ENCODE data around the gene PDE6H.

Gene PDE6H

DNA sequence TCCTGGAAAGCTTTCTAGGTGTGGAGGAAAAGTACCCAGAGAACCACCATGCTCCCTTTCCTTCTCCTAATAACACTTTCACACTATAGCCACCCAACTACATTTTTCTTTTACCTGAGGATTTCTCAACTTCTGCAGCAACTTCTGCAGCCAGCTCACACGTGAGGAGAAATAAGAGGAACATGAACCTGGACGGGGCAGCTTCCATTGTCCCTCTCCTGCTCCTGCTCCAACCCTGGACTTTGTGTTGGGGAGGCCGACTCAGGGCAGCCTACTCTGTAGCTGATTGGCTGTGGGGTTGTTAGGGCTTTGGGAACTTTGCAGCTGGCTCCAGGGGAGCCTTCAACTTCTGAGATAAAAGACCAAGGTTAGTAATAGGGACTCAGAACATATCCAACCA lies 34.5 kb upstream of the PDE6H start, which contains the start of gene ERP27:
TSS of gene ERP27 (minus strand) at position 237 of the 400 bp plus-strand sequence. CDS start at position 208, 29 bp downstream.
- no peak for TF ChIP-seq CTCF (IDR thresholded peaks at IDR 0.05; ENCODE audit: borderline replicate concordance, control extremely low read depth, extremely low read depth, insufficient read depth, missing control alignments)
- in situ Hi-C loops (cut with MboI; ENCODE audit: low sequenced_read_pairs, unreplicated experiment): no loop called here
- no peak for DNase-seq (ENCODE audit: low spot score)

DNA sequence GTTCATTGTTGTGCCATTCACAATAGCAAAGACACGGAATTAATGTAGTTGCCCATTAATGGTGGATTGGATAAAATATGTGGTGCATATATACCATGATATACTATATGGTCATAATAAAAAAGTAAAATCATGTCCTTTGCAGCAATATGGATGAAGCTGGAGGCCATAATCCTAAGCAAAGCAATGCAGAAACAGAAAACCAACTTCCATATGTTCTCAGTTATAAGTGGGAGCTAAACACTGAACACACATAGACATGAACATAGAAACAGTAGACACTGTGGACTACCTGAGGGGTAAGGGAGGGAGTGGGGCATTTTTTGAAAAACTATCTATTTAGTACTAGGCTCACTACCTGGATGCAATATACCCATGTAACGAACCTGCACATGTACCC lies 31.5 kb upstream of the PDE6H start:
- in situ Hi-C loops (cut with MboI; ENCODE audit: low sequenced_read_pairs, unreplicated experiment): no loop called here
- no peak for DNase-seq (ENCODE audit: low spot score)
- TF ChIP-seq CTCF (IDR thresholded peaks at IDR 0.05; ENCODE audit: borderline replicate concordance, control extremely low read depth, extremely low read depth, insufficient read depth, missing control alignments): no peak

GRCh38 chr12:14942196-14942931 lies 30.5 kb upstream of the PDE6H start:
- DNase-seq (ENCODE audit: low spot score): no peak
- in situ Hi-C loops (cut with MboI; ENCODE audit: low sequenced_read_pairs, unreplicated experiment): no loop called here
- no peak for TF ChIP-seq CTCF (IDR thresholded peaks at IDR 0.05; ENCODE audit: borderline replicate concordance, control extremely low read depth, extremely low read depth, insufficient read depth, missing control alignments)

DNA sequence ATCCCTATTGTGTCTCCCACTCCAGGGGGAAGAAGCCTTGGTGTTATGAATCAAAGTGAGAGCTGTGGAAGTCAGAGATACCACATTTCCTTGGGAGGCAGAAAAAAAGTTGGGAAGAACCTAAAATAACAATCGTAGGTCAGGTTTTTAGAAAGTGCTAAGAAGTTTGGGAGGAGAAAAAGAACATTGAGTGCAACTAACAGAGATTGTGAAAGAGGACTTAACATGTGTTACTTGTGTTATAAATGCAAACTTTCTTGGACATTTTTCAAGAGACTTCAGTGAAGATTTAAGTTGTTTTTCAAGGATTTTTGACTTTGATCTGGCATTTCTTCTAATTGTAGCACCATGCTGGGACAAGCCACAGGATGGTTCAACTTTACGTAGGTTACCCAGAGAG lies 26.7 kb upstream of the PDE6H start:
- no peak for TF ChIP-seq CTCF (IDR thresholded peaks at IDR 0.05; ENCODE audit: borderline replicate concordance, control extremely low read depth, extremely low read depth, insufficient read depth, missing control alignments)
- DNase-seq (ENCODE audit: low spot score): no peak
- in situ Hi-C loops (cut with MboI; ENCODE audit: low sequenced_read_pairs, unreplicated experiment): no loop called here

DNA sequence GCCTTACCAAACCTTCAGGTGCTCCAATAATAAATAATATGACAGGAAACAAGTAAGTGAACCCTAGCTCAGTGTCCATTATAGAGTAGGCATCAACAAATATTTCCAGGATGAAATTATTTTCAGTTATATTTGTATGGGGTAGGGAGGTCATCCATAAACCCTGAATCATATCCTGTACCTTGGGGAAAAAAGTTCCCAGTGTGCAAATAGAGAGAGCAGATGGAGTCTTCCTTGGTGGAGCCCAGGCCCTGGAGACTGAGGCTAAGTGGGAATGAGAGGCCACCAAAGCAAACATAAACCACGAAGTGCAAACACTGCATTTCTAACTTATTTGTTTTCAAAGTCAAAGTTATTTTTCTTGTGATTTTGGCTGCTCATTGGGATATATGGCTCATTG lies 26.0 kb upstream of the PDE6H start:
- in situ Hi-C loops (cut with MboI; ENCODE audit: low sequenced_read_pairs, unreplicated experiment): no loop called here
- no peak for DNase-seq (ENCODE audit: low spot score)
- no peak for TF ChIP-seq CTCF (IDR thresholded peaks at IDR 0.05; ENCODE audit: borderline replicate concordance, control extremely low read depth, extremely low read depth, insufficient read depth, missing control alignments)

GRCh38 chr12:14948672-14949071 lies 24.2 kb upstream of the PDE6H start:
- no peak for TF ChIP-seq CTCF (IDR thresholded peaks at IDR 0.05; ENCODE audit: borderline replicate concordance, control extremely low read depth, extremely low read depth, insufficient read depth, missing control alignments)
- in situ Hi-C loops (cut with MboI; ENCODE audit: low sequenced_read_pairs, unreplicated experiment): no loop called here
- DNase-seq (ENCODE audit: low spot score): peak; percentile 66
